Liver (tissue), 9 donors: ENCODE data around the gene CAMK1G. TPM values are rescaled to one million over a fixed set of nuclear protein-coding genes. Genes with fewer than 3 reads are reported as not detected.

Experiments
- DNase-seq: peaks from one replicate; pipeline ENCODE4 v3.0.0-alpha.2; 2017; ENCODE audit warnings: low spot score
- H3K27ac ChIP-seq, 2 donors: one replicate each; pipeline ENCODE4 v1.7.0; 2013; ENCODE audit warnings: inconsistent platforms in 2 of 2, low read length in 2 of 2, control low read depth in 1 of 2, low read depth in 1 of 2, mild to moderate bottlenecking in 1 of 2
- H3K27me3 ChIP-seq, 4 donors: one replicate each; pipeline versions ENCODE4 v1.6.1 to v1.7.0; 2013; ENCODE audit warnings: low read length in 3 of 4, inconsistent platforms in 1 of 4, mild to moderate bottlenecking in 1 of 4, moderate library complexity in 1 of 4; ENCODE audit not compliant: control insufficient read depth in 4 of 4, insufficient read depth in 4 of 4
- H3K36me3 ChIP-seq, 4 donors: one replicate each; pipeline versions ENCODE4 v1.6.1 to v1.7.0; 2013; ENCODE audit warnings: low read length in 3 of 4, mild to moderate bottlenecking in 3 of 4, low read depth in 1 of 4, moderate library complexity in 1 of 4; ENCODE audit not compliant: control insufficient read depth in 4 of 4, insufficient read depth in 3 of 4
- H3K4me1 ChIP-seq, 4 donors: one replicate each; pipeline versions ENCODE4 v1.6.1 to v1.7.0; 2013; ENCODE audit warnings: low read length in 3 of 4, mild to moderate bottlenecking in 3 of 4, moderate library complexity in 1 of 4; ENCODE audit not compliant: control insufficient read depth in 4 of 4, insufficient read depth in 4 of 4
- H3K4me3 ChIP-seq, 3 donors: one replicate each; pipeline versions ENCODE4 v1.6.1 to v1.7.0; 2013; ENCODE audit warnings: low read length in 3 of 3, control low read depth in 1 of 3, low read depth in 1 of 3, mild to moderate bottlenecking in 1 of 3
- H3K9ac ChIP-seq, 2 donors: one replicate each; pipeline ENCODE4 v1.7.0; 2013; ENCODE audit warnings: low read length in 2 of 2, mild to moderate bottlenecking in 2 of 2, moderate library complexity in 2 of 2, control low read depth in 1 of 2, low read depth in 1 of 2
- H3K9me3 ChIP-seq, 4 donors: one replicate each; pipeline versions ENCODE4 v1.6.1 to v1.7.0; 2013; ENCODE audit warnings: low read length in 3 of 4; ENCODE audit not compliant: control insufficient read depth in 4 of 4
- CTCF ChIP-seq: fragments of 150-350 bp; IDR thresholded peaks from 2 replicates; pipeline ENCODE4 v1.5.1; 2017; ENCODE audit warnings: improper control_type of control experiment, low read depth, low read length; ENCODE audit not compliant: missing input control
- EGR1 ChIP-seq, 2 donors: IDR thresholded peaks; 2 replicates each; pipeline ENCODE4 v1.6.1; 2016 to 2018; ENCODE audit warnings: antibody characterized with exemption in 2 of 2, low read depth in 2 of 2
- FOXA2 ChIP-seq: IDR thresholded peaks from 2 replicates; pipeline ENCODE4 v1.6.1; 2016; ENCODE audit warnings: antibody characterized with exemption
- GABPA ChIP-seq, 2 donors: IDR thresholded peaks in 1 of 2; conservative IDR thresholded peaks in 1 of 2; 2 replicates each; pipeline ENCODE4 v1.6.1; 2016; ENCODE audit warnings: antibody characterized with exemption in 2 of 2, mild to moderate bottlenecking in 1 of 2, moderate library complexity in 1 of 2
- HNF4A ChIP-seq, 2 donors: conservative IDR thresholded peaks; 2 replicates each; pipeline ENCODE4 v1.6.1; 2016; ENCODE audit warnings: antibody characterized with exemption in 2 of 2, mild to moderate bottlenecking in 2 of 2
- JUND ChIP-seq, 2 donors: IDR thresholded peaks; 2 replicates each; pipeline ENCODE4 v1.6.1; 2016; ENCODE audit warnings: antibody characterized with exemption in 2 of 2
- NR2F2 ChIP-seq: IDR thresholded peaks from 2 replicates; pipeline ENCODE4 v1.6.1; 2016; ENCODE audit warnings: antibody characterized with exemption
- RAD21 ChIP-seq, 2 donors: IDR thresholded peaks; 2 replicates each; pipeline ENCODE4 v1.6.1; 2016; ENCODE audit warnings: antibody characterized with exemption in 2 of 2, mild to moderate bottlenecking in 2 of 2
- REST ChIP-seq: IDR thresholded peaks from 2 replicates; pipeline ENCODE4 v1.6.1; 2016; ENCODE audit warnings: antibody characterized with exemption, mild to moderate bottlenecking
- RXRA ChIP-seq, 2 donors: IDR thresholded peaks; 2 replicates each; pipeline ENCODE4 v1.6.1; 2017 to 2018; ENCODE audit warnings: antibody characterized with exemption in 2 of 2, mild to moderate bottlenecking in 1 of 2
- SP1 ChIP-seq: IDR thresholded peaks from 2 replicates; pipeline ENCODE4 v1.6.1; 2018; ENCODE audit warnings: antibody characterized with exemption, mild to moderate bottlenecking
- YY1 ChIP-seq: IDR thresholded peaks from 2 replicates; pipeline ENCODE4 v1.6.1; 2016; ENCODE audit warnings: antibody characterized with exemption, mild to moderate bottlenecking
- WGBS: extraction: QIAGEN DNeasy Blood & Tissue Kit; methylation state at CpG from one replicate; pipeline ENCODE4 v1.1.7; 2013; 5-methylcytosine and 5-hydroxymethylcytosine counted together
- polyA plus RNA-seq, 2 donors: library from polyadenylated mRNA; stranded (reverse) in 1 of 2; unstranded in 1 of 2; fragments of 200-250 nt in 1 of 2; fragments of >200 nt in 1 of 2; fragmentation: Nextera tagmentation in 1 of 2; extraction: Ambion mirVana in 1 of 2; gene quantifications; one replicate each; pipeline versions ENCODE4 v1.2.1 to v1.2.3, GENCODE V29; 2013 to 2015
- total RNA-seq, 2 donors: library from RNA; depleted of rRNA; stranded (reverse); fragments of >200 nt; gene quantifications; one replicate each; pipeline ENCODE4 v1.2.3, GENCODE V29; 2014
- TF ChIP-seq, protein P1 (sequence below): IDR thresholded peaks from 2 replicates; pipeline ENCODE4 v1.6.1; 2016; ENCODE audit warnings: antibody characterized with exemption
- TF ChIP-seq, protein P2 (sequence below): IDR thresholded peaks from 2 replicates; pipeline ENCODE4 v1.6.1; 2016; ENCODE audit warnings: antibody characterized with exemption
- donor health status: healthy.
- donor health status: healthy.
- donor health status: healthy.
- donor health status: healthy.
- donor health status: healthy.

CAMK1G gene
- total and polyA plus RNA-seq, 4 donors = 0.03 to 0.25 (median 0.14) TPM; not detected in 1

GRCh38 chr1:209642816-209643215, 59.3 kb downstream of the CAMK1G start:
- Histone ChIP-seq H3K9ac (no peak overlapping the region), H3K4me1 (peaks cover 0 to 13% (median 11%) of the 10 kb centered on the region in 4 donors), H3K4me3 (no peak overlapping the region), H3K36me3 (no peaks in the 10 kb centered on the region), H3K27ac (peak overlapping the region; percentile 2 to 6), H3K9me3 (no peaks in the 10 kb centered on the region), H3K27me3 (no peaks in the 10 kb centered on the region)
- TF ChIP-seq REST (no peak), CTCF (no peak), SP1 (no peak), GABPA (IDR thresholded peaks at IDR 0.05 in 1 of 2, conservative IDR thresholded peaks at IDR 0.05 in 1 of 2) (no peak), FOXA2 (no peak), EGR1 (IDR thresholded peaks at IDR 0.05; ENCODE audit: low read depth in 2 of 2) (no peak), JUND (IDR thresholded peaks at IDR 0.05) (no peak)
- TF ChIP-seq, protein P1, sequence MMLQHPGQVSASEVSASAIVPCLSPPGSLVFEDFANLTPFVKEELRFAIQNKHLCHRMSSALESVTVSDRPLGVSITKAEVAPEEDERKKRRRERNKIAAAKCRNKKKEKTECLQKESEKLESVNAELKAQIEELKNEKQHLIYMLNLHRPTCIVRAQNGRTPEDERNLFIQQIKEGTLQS = no peak
- TF ChIP-seq, protein P2, sequence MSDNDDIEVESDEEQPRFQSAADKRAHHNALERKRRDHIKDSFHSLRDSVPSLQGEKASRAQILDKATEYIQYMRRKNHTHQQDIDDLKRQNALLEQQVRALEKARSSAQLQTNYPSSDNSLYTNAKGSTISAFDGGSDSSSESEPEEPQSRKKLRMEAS = no peak
- WGBS = 50% methylated on average over 3 of the region's 3 CpGs
- no peak for DNase-seq

- Histone ChIP-seq H3K9ac (no peak overlapping the region), H3K9me3 (no peaks in the 10 kb centered on the region), H3K27ac (peak overlapping the region; percentile 2 to 6), H3K4me3 (no peak overlapping the region), H3K27me3 (no peaks in the 10 kb centered on the region), H3K4me1 (peaks cover 0 to 13% (median 11%) of the 10 kb centered on the region in 4 donors), H3K36me3 (no peaks in the 10 kb centered on the region)
- 11% methylated on average over 2 of the region's 2 CpGs for WGBS
- DNase-seq = no peak
- TF ChIP-seq RAD21 (IDR thresholded peaks at IDR 0.05) (peak; percentile 39 to 50), SP1 (peak; percentile 44), RXRA (IDR thresholded peaks at IDR 0.05) (peak; percentile 55 to 71), EGR1 (IDR thresholded peaks at IDR 0.05; ENCODE audit: low read depth in 2 of 2) (no peak), FOXA2 (no peak), NR2F2 (peak; percentile 94), YY1 (peak; percentile 40), HNF4A (conservative IDR thresholded peaks at IDR 0.05) (peak in 1 of 2 donors; percentile 26)
Measured at GRCh38 chr1:209643285-209644020, 59.9 kb downstream of the CAMK1G start.
